Lower leg skin (tissue), 3 donors: ENCODE data around the gene SMIM13.

ENCODE experiments used
- POLR2A ChIP-seq, 2 donors: fragments of 450-650 bp; IDR thresholded peaks; one replicate each; pipeline ENCODE4 v1.6.1; 2016 to 2017; ENCODE audit warnings: antibody characterized with exemption in 2 of 2, mild to moderate bottlenecking in 1 of 2, moderate library complexity in 1 of 2
- TF ChIP-seq, protein P1 (sequence below), 3 donors: fragments of 450-650 bp; IDR thresholded peaks; one replicate each; pipeline ENCODE4 v1.5.1; 2016; ENCODE audit warnings: antibody characterized with exemption in 3 of 3, mild to moderate bottlenecking in 3 of 3, moderate library complexity in 2 of 3

DNA sequence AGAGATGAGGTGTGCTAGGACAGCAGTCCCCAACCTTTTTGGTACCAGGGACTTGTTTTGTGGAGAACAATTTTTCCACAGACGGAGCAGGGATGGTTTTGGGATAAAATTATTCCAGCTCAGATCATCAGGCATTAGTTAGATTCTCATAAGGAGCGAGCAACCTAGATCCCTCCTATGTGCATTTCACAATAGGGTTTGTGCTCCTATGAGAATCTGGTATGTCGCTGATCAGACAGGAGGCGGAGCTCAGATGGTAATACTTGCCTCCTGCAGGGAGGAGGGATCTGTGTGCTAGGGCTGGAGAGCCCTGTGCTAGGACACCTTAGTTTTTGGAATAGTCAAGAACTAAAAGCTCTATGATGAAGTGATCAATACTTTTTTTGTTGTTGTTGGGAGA lies 2.5 kb downstream of the SMIM13 start:
- TF ChIP-seq, protein P1, sequence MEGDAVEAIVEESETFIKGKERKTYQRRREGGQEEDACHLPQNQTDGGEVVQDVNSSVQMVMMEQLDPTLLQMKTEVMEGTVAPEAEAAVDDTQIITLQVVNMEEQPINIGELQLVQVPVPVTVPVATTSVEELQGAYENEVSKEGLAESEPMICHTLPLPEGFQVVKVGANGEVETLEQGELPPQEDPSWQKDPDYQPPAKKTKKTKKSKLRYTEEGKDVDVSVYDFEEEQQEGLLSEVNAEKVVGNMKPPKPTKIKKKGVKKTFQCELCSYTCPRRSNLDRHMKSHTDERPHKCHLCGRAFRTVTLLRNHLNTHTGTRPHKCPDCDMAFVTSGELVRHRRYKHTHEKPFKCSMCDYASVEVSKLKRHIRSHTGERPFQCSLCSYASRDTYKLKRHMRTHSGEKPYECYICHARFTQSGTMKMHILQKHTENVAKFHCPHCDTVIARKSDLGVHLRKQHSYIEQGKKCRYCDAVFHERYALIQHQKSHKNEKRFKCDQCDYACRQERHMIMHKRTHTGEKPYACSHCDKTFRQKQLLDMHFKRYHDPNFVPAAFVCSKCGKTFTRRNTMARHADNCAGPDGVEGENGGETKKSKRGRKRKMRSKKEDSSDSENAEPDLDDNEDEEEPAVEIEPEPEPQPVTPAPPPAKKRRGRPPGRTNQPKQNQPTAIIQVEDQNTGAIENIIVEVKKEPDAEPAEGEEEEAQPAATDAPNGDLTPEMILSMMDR (IDR thresholded peaks at IDR 0.05): no peak
- no peak for TF ChIP-seq POLR2A (IDR thresholded peaks at IDR 0.05)
